ENCODE results near the gene ARL10.

- TF ChIP-seq, protein P1, sequence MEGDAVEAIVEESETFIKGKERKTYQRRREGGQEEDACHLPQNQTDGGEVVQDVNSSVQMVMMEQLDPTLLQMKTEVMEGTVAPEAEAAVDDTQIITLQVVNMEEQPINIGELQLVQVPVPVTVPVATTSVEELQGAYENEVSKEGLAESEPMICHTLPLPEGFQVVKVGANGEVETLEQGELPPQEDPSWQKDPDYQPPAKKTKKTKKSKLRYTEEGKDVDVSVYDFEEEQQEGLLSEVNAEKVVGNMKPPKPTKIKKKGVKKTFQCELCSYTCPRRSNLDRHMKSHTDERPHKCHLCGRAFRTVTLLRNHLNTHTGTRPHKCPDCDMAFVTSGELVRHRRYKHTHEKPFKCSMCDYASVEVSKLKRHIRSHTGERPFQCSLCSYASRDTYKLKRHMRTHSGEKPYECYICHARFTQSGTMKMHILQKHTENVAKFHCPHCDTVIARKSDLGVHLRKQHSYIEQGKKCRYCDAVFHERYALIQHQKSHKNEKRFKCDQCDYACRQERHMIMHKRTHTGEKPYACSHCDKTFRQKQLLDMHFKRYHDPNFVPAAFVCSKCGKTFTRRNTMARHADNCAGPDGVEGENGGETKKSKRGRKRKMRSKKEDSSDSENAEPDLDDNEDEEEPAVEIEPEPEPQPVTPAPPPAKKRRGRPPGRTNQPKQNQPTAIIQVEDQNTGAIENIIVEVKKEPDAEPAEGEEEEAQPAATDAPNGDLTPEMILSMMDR (IDR thresholded peaks at IDR 0.05) = no peak
- no peak for TF ChIP-seq POLR2A (IDR thresholded peaks at IDR 0.05)
These were observed 49.4 kb downstream of the ARL10 start for GRCh38 chr5:176414704-176415103.

Measured in tibial nerve (tissue), 3 donors.